HFFc6 (cell line): ENCODE measurements around the gene AIFM1. TPM values are rescaled to one million over a fixed set of nuclear protein-coding genes. Genes with fewer than 3 reads are reported as not detected.
A peak's percentile ranks its signal among the peaks of the same experiment; 100 is the strongest.

Experiments used
- DNase-seq: peaks from one replicate; pipeline ENCODE4 v3.0.0-alpha.2; 2018
- H3K27ac Mint-ChIP-seq: 2 replicates; pipeline ENCODE4 v1.8.0; 2020; ENCODE audit warnings: mild to moderate bottlenecking, mixed read lengths
- H3K27me3 Mint-ChIP-seq: 2 replicates; pipeline ENCODE4 v1.8.0; 2021; ENCODE audit warnings: mild to moderate bottlenecking, moderate library complexity, mixed read lengths; ENCODE audit not compliant: insufficient read depth
- H3K36me3 Mint-ChIP-seq: 2 replicates; pipeline ENCODE4 v1.8.0; 2021; ENCODE audit warnings: low read depth, mixed read lengths
- H3K4me1 Mint-ChIP-seq: 2 replicates; pipeline ENCODE4 v1.8.0; 2020; ENCODE audit warnings: low read depth, mixed read lengths
- H3K4me3 Mint-ChIP-seq: 2 replicates; pipeline ENCODE4 v1.8.0; 2020; ENCODE audit warnings: mild to moderate bottlenecking, moderate library complexity, mixed read lengths
- H3K9me3 Mint-ChIP-seq: 2 replicates; pipeline ENCODE4 v1.8.0; 2020; ENCODE audit warnings: mild to moderate bottlenecking, mixed read lengths
- total RNA-seq, 6 experiments: library from RNA; stranded (reverse); fragmentation: NEBNext Ultra II Directional; extraction: Animal tissue kit (Norgen Biotek cat#: 25700); gene quantifications; 2 replicates in 1 of 6; 3 replicates in 5 of 6; pipeline ENCODE4 v1.2.3, GENCODE V29; 2021
- TF ChIP-seq, protein P1 (sequence below): fragments of 200-600 bp; sonication (generic); IDR thresholded peaks from 2 replicates; pipeline ENCODE4 v1.5.0; 2021; ENCODE audit warnings: antibody characterized with exemption, mild to moderate bottlenecking

The AIFM1 gene
- total RNA-seq, 6 experiments from 2014 or later, result 31.9 to 39.5 (median 33.8) TPM

DNA sequence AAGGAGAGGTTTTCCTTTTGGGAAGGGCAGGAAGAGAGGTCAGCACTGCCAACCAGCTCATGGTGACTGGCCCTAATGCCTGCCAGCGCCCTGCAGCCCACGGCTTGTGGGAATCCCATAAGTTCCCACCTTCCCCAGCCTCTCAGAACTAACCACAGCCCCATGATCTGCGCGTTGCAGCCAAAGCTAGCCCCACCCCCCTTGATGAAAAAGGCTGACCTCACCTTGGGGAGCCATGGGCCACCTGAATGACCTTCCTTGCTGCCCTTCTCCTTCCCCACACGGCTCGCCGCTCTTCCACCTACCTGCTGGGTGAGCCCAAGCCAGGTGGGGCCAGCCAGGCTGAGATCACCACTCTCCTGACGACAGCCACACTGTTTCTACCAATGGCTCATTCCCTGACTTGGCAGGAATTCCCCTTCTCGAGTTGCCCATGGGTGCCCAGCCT lies 51.5 kb downstream of the AIFM1 start:
- peak overlapping the region; percentile 26; the same call in 1 of the 2 replicates for H3K27ac Mint-ChIP-seq
- no peak overlapping the region for H3K4me3 Mint-ChIP-seq
- TF ChIP-seq, protein P1, sequence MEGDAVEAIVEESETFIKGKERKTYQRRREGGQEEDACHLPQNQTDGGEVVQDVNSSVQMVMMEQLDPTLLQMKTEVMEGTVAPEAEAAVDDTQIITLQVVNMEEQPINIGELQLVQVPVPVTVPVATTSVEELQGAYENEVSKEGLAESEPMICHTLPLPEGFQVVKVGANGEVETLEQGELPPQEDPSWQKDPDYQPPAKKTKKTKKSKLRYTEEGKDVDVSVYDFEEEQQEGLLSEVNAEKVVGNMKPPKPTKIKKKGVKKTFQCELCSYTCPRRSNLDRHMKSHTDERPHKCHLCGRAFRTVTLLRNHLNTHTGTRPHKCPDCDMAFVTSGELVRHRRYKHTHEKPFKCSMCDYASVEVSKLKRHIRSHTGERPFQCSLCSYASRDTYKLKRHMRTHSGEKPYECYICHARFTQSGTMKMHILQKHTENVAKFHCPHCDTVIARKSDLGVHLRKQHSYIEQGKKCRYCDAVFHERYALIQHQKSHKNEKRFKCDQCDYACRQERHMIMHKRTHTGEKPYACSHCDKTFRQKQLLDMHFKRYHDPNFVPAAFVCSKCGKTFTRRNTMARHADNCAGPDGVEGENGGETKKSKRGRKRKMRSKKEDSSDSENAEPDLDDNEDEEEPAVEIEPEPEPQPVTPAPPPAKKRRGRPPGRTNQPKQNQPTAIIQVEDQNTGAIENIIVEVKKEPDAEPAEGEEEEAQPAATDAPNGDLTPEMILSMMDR, result no peak

DNA sequence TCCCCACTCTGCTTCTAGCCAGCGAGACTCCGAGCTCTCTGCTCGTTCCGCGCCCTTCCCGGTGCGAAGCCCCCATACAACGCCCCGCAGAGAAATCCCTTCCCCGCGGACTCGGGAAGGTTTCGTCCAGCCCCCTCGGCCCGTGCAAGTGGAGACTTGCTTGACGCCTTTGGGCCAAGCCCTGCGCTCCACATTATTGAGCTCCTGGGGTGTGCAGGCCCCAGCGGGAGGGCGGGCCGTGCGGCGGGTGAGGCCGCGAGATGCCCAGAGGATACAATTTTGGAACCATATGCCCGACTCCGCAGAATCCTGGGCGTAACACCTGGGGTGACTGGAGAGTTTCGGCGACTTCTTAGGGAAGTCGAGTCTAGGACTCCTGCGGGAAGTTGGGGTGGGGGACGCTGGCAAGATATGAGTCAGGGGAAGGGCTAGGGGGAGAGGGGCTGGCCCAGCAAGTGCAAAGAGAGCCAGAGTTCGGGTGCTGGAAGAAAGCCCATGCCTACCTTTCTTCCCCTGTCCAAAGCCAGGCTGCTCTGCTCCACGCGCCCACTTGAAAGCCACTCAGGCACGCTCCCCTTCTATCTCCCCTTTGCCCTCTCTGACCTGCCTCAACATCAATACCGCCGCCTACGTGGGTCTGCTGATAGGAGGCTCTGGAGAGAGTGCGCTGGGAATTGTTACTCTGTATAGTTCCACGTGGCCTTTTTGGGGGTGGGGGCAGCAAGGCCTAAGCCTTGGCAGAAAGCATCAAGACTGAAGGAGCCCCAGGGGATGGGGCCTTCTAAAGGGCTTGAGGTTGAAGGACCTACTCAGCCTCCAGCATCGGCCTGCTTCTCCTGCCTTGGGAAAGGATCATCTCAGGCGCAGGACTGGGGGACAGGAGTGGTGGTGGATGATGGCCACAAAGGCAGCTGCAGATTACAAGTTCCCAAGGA lies 54.2 kb downstream of the AIFM1 start:
- no peaks in the 10 kb centered on the region for H3K27me3 Mint-ChIP-seq
- H3K9me3 Mint-ChIP-seq, result no peaks in the 10 kb centered on the region
- H3K36me3 Mint-ChIP-seq, result no peaks in the 10 kb centered on the region
- DNase-seq, result no peak
- H3K27ac Mint-ChIP-seq, result peak overlapping the region; percentile 72
- peaks cover 49% of the 10 kb centered on the region for H3K4me1 Mint-ChIP-seq
- H3K4me3 Mint-ChIP-seq, result peak overlapping the region; percentile 64
- TF ChIP-seq, protein P1, result no peak

More for the DNA sequence above, 51.5 kb downstream of the AIFM1 start:
- Mint-ChIP-seq H3K9me3 (no peaks in the 10 kb centered on the region), H3K4me1 (peaks cover 51% of the 10 kb centered on the region), H3K36me3 (no peaks in the 10 kb centered on the region), H3K27me3 (no peaks in the 10 kb centered on the region)
- DNase-seq, result no peak

DNA sequence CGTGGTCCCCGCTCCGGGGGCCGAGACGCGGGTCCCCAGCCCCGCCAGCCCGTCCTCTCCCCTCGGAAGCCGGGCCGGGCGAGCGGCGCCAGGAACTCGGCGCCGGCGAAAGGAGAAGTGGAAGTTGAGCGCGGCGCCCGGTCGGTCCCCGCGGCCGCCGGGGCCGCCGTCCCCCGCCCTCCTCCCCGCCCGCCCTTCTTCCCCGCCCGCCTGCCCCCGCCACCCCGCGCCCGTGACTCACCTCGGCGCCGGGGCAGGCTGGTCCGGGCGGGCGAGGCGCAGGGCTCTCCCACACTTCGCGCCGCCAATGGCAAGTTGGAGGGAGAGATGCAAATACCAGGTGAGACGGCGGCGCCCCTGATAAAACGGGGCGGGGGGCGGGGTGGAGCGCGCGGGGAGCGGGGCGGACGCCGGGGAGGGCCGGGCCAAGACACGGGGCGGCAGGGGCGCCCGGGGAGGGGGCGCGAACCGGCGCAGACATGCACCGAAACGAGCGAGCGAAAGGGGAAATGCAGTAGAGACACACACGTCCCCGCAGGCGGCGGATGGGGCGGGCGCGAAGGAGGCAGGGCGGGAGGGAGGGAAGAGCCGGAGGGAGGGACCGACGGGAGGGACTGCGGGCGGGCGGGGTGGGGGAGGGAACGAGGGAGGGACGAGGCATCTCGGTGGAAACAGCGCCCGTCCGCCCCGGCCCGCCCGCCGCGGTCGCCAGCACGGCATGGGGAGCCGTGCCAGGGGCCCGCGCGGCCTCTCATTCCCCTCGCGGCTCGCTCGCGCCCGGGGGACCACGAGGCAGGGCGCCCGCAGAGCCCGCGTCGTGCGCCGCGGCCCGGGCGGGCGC lies 55.0 kb downstream of the AIFM1 start, which contains the start of gene ELF4:
Gene ELF4 (minus strand): TSS at position 119 of the 841 bp plus-strand sequence. CDS start 29,167 bp downstream, outside the sequence.
- Mint-ChIP-seq H3K36me3 (no peaks in the 10 kb centered on the region), H3K9me3 (no peaks in the 10 kb centered on the region), H3K27me3 (no peaks in the 10 kb centered on the region), H3K4me1 (peaks cover 54% of the 10 kb centered on the region), H3K27ac (peak within 1 kb of the TSS; percentile 83), H3K4me3 (peak within 1 kb of the TSS; percentile 92)
- TF ChIP-seq, protein P1, result 0 out of 2 replicates have a peak, but pooled peaks have one; percentile 15
- DNase-seq, result peak; percentile 28

DNA sequence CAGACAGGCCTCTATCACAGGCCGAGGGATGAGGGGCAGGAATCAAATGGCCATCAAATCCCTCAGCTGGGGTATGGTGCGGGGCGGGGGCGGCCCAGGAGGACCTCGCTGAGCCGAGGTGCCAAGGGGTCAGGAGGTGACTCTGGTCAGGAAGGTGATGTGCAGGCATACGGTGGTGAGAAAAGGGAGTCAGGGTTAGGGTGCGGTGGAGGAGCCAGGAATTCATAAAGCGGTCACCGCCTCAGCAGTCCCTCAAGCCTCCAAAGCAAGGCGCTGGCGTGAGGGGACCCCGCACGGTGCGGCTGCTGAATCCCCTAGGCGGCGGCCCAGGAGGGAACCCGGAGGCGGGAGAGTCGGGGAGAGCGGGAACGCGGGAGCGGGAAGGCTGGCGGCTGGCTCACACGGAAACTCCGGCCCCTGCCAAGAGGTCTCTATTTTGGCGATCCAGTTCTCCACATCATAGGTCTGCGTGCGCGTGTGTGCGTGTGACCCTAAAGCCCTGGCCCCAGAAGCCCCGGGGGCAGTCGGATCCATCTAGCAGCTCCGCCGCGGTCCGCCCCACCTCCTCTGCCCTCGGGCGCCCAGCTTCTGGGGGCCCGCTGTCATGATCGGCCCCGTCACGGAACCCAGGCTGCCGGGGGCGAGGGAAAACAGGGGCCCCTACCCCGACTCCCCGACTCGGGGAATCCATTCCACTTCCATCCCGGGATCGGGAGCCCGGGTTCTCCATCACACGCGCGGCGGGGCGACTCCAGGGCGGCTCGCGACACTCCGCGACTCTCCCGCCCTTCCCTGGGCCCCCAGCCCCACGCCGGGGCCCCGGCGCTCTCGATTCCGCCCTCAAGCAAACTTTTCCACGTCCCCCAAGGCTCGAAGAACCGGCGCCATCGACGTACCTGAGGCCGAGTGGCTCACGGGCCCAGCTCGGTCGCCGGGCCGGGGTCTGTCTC lies 55.9 kb downstream of the AIFM1 start:
- no peaks in the 10 kb centered on the region for H3K27me3 Mint-ChIP-seq
- no peaks in the 10 kb centered on the region for H3K9me3 Mint-ChIP-seq
- peaks cover 51% of the 10 kb centered on the region for H3K4me1 Mint-ChIP-seq
- peak; percentile 19 for DNase-seq
- TF ChIP-seq, protein P1, result no peak
- no peaks in the 10 kb centered on the region for H3K36me3 Mint-ChIP-seq
- peak overlapping the region; percentile 92 for H3K4me3 Mint-ChIP-seq
- H3K27ac Mint-ChIP-seq, result peak overlapping the region; percentile 83
